IPS-NIHi7 (cell line): Measurements from ENCODE around the gene SEMA4B.
"Not testable (repeated sequence)": the region's sequence is repeated elsewhere in the genome, so short reads cannot be mapped to it uniquely, and the experiment has no call there.

Source experiments
- DNase-seq: peaks from one replicate; pipeline ENCODE4 v3.0.0; 2012; ENCODE audit warnings: mixed read lengths; ENCODE audit errors: extremely low spot score

The SEMA4B gene

DNA sequence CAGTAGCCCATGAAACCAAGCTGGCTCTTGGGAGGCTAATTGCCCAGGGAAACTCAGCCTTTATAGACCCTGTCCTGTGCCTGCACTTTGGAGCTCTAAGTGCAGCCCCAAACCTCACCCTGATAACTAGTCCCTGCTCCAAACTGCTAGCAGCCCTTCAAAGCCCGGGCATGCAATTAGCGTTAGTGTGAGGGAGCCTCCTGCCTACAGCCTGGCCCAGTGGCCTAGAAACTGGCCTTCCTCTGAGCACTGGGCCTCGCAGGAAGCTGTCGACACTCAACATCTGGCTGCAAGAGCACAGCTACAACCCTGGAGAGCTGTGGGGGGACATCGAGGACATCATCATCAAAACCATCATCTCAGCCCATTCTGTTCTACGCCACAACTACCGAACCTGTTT, 56.6 kb downstream of the SEMA4B start:
- no peak for DNase-seq

DNA sequence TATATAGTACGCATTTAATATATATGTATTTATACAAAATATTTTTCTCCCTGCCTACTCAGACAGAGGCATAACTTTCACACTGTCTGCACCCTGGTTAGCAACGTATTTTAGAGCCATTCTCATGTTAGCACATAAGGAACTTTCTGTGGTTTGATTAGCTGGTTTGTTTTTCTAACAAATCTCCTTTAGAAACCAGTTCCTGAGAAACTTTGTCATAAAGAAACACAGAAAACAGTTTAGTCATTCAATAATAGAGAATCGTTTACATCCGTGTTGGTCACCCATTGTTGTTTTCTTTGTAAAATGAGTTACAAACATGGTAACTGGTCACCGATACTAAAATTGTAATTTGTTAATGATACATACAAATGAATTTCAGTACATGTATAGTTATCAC, 58.4 kb downstream of the SEMA4B start:
- DNase-seq, result no peak

DNA sequence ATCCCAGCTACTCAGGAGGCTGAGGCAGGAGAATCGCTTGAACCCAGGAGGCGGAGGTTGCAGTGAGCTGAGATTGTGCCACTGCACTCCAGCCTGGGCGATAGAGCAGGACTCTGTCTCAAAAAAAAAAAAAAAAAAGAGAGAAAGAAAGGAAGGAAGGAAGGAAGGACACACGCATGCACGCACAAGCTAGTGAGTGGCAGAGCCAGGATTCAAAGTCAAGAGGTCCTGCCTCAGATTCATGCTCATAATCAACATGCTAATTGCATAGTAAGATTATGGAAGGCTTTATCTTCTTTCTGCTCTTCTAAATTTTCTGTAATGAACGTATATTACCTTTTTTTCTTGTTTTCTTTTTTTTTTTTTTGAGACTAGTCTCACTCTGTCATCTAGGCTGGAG, 59.6 kb downstream of the SEMA4B start:
- not testable (repeated sequence) for DNase-seq

DNA sequence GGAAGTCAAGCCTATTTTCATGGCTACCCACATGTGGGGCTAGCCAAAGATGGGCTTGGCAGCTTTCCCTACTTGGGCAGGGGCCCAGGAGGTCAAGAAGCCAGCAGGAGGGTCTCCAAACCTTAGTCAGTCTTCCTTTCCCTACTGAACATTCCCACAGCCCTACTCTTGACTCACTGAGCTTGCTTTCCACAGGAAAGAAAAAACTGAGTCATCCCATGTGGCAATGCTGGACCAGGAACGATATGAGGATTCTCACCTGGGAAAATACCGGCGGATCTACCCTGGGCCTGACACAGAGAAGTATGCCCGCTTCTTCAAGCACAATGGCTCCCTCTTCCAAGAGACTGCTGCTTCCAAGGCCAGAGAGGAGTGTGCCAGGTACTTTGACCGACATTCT, 60.7 kb downstream of the SEMA4B start:
- DNase-seq, result no peak

DNA sequence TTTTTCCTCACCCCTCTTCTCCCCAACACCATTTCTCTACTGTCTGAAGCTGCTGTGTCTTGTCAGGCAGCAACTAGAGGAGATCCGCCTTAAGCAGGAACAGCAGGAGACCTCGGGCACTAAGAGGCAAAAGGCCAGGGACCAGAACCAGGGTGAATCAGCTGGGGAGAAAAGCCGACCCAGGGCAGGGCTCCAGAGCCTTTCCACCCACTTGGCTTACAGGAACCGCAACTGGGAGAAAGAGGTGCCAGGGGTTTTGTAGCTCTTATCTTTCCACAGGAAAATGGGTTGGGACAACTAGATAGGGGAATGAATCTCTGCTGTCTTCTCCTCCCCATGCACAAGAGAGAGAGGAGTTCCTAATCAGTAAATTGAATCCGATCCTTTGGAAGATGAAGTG, 61.3 kb downstream of the SEMA4B start:
- DNase-seq, result no peak

DNA sequence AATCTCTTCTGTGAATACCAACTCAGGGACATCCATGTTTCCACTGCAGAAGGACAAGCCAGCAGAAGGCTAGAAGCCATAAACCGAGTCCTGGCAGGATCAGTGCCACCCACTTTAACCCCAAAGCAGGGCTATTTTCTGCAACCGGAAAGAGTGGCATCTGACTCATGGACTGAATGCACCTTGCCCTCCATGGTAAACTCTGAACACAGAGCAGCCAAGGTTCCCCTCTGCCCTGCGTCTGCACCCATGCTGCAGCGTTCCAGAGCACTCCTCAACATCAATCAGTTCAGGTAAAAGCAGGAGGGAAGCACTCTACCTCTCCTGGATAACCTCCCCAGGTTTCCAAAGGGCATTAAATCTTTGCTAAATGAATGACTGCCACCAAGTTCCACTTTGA, 63.5 kb downstream of the SEMA4B start:
- no peak for DNase-seq

DNA sequence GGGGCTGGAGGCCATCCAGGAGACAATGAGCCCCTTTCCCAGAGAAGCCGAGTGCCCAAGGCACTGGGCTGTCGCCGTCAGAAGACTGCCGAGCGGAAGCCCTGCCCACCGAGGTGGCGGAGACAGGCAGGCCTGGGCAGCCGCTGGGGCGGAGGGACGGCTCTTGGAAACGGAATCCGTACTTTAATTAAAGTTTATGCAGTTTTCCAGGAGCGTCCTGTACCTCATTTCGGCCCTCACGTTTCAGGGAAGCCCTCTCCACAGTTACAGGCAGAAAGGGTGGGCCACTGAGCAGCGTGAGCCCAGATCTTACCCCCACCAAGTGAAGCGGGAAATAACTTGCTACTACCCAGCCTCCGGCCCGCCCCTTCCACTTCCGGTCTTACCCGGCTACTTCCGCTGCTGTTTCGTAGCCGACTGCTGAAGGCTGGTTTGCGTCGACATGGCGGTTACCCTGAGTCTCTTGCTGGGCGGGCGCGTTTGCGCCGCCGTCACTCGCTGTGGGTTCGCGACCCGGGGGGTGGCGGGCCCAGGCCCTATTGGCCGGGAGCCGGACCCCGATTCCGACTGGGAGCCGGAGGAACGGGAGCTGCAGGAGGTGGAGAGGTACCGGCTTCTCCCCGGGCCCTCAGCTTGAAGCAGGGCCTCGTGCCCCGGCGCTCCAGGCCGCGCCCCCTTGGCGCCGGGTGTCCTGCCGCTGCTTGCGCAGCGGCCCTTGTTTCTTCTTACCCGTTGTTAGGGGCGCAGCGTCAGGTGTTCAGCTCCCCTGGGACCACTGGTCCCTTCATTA, 64.3 kb downstream of the SEMA4B start, which contains the start of gene NGRN:
Gene NGRN (plus strand): TSS at position 402 of the 790 bp plus-strand sequence. CDS start 41 bp downstream, at position 443.
- DNase-seq, result peak; percentile 86

DNA sequence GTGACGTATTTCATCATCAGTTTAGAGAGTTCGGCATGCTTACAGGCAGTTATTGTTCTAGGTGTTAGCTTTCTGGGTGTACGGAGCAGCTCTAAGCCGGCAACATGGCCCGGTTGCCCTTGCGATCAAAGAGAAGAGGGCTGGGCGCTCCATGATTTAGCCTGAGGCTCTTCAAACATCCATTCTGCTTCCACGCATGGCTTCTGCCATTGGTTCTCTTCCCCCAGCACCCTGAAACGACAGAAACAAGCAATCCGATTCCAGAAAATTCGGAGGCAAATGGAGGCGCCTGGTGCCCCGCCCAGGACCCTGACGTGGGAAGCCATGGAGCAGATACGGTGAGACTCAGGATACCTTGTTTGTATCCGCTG, 64.9 kb downstream of the SEMA4B start:
- DNase-seq, result peak; percentile 49

DNA sequence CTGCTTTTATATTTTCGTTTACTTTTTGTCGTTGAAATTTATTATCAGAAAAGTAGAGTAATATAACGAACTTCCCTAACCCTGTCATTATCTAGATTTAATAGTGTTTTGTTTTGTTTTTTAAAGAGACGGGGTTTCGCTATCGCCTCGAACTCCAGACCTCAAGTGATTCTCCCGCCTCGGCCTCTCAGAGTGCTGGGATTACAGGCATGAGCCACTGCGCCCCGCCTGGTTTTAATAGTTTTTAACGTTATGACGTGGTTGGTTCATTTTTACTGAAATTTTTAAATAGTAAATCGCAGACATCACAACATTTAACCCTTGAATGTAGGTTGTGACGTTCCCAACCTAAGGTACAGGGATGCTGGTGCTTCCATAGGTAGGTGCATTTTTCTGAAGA, 65.4 kb downstream of the SEMA4B start:
- DNase-seq, result no peak

DNA sequence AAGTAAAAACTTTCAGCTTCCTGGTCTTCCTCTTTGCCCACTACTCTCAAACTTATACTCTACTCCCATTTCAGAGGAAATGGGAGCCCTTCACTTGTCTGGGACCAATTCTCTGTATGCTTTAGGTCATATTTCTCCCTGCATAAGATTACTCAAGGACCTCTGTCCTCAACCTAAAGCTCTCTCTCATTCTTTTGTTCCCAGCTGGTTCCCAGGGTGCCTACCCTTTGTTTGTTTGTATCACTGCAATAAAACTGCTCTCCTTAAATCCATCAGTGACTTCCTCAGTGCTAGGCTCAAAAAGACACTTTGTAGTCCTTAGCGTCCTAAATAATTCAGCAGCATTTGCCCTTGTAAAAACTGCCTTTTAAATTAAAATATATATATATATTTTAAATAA, 67.3 kb downstream of the SEMA4B start:
- no peak for DNase-seq

DNA sequence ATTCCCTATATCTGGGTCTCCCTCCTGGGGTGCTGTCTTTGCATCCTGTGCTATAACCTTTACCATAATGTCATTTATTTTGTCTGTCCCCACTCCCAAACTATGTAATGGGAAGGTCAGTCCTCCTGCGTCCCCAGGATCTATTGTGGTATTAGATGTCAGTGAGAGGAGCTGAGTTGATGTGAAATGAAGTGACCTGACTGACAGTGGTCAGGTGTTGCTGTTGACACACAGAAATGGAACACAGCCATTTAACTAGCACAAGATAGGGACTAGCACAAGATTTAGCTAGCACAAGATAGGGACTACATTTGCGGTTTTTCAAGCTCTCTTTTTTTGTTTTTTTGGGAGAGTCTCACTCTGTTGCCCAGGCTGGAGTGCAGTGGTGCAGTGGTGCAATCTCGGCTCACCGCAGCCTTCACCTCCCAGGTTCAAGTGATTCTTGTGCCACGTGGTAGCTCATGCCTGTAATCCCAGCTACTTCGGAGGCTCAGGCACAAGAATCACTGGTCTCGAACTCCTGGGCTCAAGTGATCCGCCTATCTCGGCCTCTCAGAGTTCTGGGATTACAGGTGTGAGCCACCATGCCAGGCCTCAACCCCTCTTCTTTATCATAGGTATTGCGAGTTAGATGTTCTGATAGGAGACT, 69.5 kb downstream of the SEMA4B start:
- no peak for DNase-seq

DNA sequence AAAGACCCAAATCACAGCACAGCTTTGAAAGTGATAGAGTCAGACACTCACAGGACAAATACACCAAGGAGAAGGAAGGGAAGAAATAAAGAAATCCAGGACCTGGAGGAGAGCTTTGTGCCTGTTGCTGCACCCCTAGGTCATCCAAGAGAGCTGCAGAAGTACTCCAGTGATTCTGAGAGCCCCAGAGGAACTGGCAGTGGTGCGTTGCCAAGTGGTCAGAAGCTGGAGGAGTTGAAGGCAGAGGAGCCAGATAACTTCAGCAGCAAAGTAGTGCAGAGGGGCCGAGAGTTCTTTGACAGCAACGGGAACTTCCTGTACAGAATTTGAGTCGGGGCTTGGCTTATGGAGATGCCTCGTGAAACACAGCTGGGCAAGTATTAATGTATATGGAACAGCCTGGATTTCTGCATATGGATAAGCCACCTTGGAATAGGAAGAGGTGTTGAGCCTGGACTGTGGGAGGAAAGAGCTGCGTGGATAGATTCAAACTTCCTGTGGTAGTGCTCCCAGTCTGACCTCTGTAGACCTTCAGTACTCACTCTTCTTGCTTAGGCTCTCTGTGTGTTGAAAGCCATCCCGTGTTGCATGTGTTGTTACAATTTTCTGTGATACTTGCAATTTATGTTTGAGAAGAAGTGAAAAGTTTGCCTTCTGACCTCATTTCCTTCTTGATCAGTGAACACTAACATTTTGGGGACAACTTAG, 70.5 kb downstream of the SEMA4B start:
- no peak for DNase-seq

DNA sequence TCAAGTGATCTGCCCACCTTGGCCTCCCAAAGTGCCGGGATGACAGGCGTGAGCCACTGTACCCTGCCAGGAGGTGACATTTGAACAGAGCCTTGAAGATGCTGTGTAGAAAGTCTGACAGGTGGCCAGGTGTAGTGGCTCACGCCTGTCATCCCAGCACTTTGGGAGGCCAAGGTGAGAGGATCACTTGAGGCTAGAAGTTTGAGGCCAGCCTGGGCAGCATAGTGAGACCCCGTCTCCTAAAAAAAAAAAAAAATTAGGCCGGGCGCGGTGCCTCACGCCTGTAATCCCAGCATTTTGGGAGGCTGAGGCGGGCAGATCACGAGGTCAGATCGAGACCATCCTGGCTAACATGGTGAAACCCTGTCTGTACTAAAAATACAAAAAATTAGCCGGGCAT, 77.3 kb downstream of the SEMA4B start:
- DNase-seq, result not testable (repeated sequence)
